H9 (cell line): Measurements from ENCODE around the gene ZNF280C. TPM values are rescaled to one million over a fixed set of nuclear protein-coding genes. Genes with fewer than 3 reads are reported as not detected.

Experiments used
- DNase-seq: peaks from one replicate; pipeline ENCODE4 v3.0.0-alpha.2; 2017
- H2AFZ ChIP-seq: one replicate; pipeline ENCODE4 v1.6.1; 2013; ENCODE audit warnings: mild to moderate bottlenecking, low read length, control low read depth, moderate library complexity
- H2AK5ac ChIP-seq: 2 replicates; pipeline ENCODE4 v1.6.1; 2013; ENCODE audit warnings: low read length, control low read depth, mixed read lengths; ENCODE audit not compliant: insufficient read length
- H2BK120ac ChIP-seq: one replicate; pipeline ENCODE4 v1.6.1; 2013; ENCODE audit warnings: low read depth, mild to moderate bottlenecking, low read length, control low read depth, inconsistent platforms; ENCODE audit not compliant: poor library complexity, severe bottlenecking
- H2BK12ac ChIP-seq: 2 replicates; pipeline ENCODE4 v1.6.1; 2013; ENCODE audit warnings: low read length, control low read depth, mixed read lengths, low read depth; ENCODE audit not compliant: insufficient read length
- H2BK15ac ChIP-seq: 2 replicates; pipeline ENCODE4 v1.6.1; 2013; ENCODE audit warnings: low read depth, low read length, control low read depth
- H2BK20ac ChIP-seq: one replicate; pipeline ENCODE4 v1.6.1; 2013; ENCODE audit warnings: low read depth, mild to moderate bottlenecking, low read length, control low read depth, inconsistent platforms; ENCODE audit not compliant: poor library complexity, severe bottlenecking
- H2BK5ac ChIP-seq: 2 replicates; pipeline ENCODE4 v1.6.1; 2013; ENCODE audit warnings: low read length, control low read depth, mixed read lengths; ENCODE audit not compliant: insufficient read length
- H3K14ac ChIP-seq: 2 replicates; pipeline ENCODE4 v1.6.1; 2013; ENCODE audit warnings: low read length, control low read depth; ENCODE audit not compliant: insufficient read depth
- H3K18ac ChIP-seq: 2 replicates; pipeline ENCODE4 v1.6.1; 2013; ENCODE audit warnings: low read depth, mild to moderate bottlenecking, mixed read lengths, low read length, control low read depth; ENCODE audit not compliant: insufficient read length
- H3K23ac ChIP-seq: 2 replicates; pipeline ENCODE4 v1.6.1; 2013; ENCODE audit warnings: low read length, control low read depth, mixed read lengths, low read depth; ENCODE audit not compliant: insufficient read length
- H3K23me2 ChIP-seq: 2 replicates; pipeline ENCODE4 v1.6.1; 2013; ENCODE audit warnings: low read depth, mild to moderate bottlenecking, mixed read lengths, low read length, control low read depth; ENCODE audit not compliant: insufficient read length, poor library complexity, severe bottlenecking
- H3K27ac ChIP-seq: 2 replicates; pipeline ENCODE4 v1.5.1; 2013; ENCODE audit warnings: low read length, control low read depth, mixed read lengths, low read depth; ENCODE audit not compliant: insufficient read length
- H3K27me3 ChIP-seq: 2 replicates; pipeline ENCODE4 v1.6.1; 2013; ENCODE audit warnings: low read length, control low read depth, inconsistent platforms; ENCODE audit not compliant: insufficient read depth
- H3K4ac ChIP-seq: 2 replicates; pipeline ENCODE4 v1.6.1; 2013; ENCODE audit warnings: low read depth, mild to moderate bottlenecking, control low read depth, inconsistent platforms, low read length, moderate library complexity
- H3K4me1 ChIP-seq: 2 replicates; pipeline ENCODE4 v1.6.1; 2013; ENCODE audit warnings: low read length, control low read depth, inconsistent platforms; ENCODE audit not compliant: insufficient read depth
- H3K4me2 ChIP-seq: 2 replicates; pipeline ENCODE4 v1.6.1; 2013; ENCODE audit warnings: low read length, control low read depth, mixed read lengths; ENCODE audit not compliant: insufficient read length, insufficient read depth
- H3K56ac ChIP-seq: 2 replicates; pipeline ENCODE4 v1.6.1; 2013; ENCODE audit warnings: low read depth, mild to moderate bottlenecking, mixed read lengths, low read length, control low read depth; ENCODE audit not compliant: insufficient read length
- H3K79me1 ChIP-seq: 2 replicates; pipeline ENCODE4 v1.6.1; 2013; ENCODE audit warnings: low read depth, mild to moderate bottlenecking, moderate library complexity, low read length, control low read depth, inconsistent platforms; ENCODE audit not compliant: insufficient read depth, poor library complexity, severe bottlenecking
- H3K79me2 ChIP-seq: 2 replicates; pipeline ENCODE4 v1.6.1; 2013; ENCODE audit warnings: low read length, control low read depth, inconsistent platforms; ENCODE audit not compliant: insufficient read depth
- H3K9ac ChIP-seq: 2 replicates; pipeline ENCODE4 v1.6.1; 2013; ENCODE audit warnings: low read length, control low read depth, mixed read lengths; ENCODE audit not compliant: insufficient read length; ENCODE audit errors: extremely low read depth
- H3K9me3 ChIP-seq: one replicate; pipeline ENCODE4 v1.6.1; 2013; ENCODE audit warnings: low read depth, low read length, inconsistent platforms; ENCODE audit not compliant: control insufficient read depth
- H3T11ph ChIP-seq: one replicate; pipeline ENCODE4 v1.6.1; 2013; ENCODE audit warnings: mild to moderate bottlenecking, low read length, control low read depth, inconsistent platforms
- H4K20me1 ChIP-seq: one replicate; pipeline ENCODE4 v1.6.1; 2013; ENCODE audit not compliant: control insufficient read depth, insufficient read length, insufficient read depth
- H4K5ac ChIP-seq: 2 replicates; pipeline ENCODE4 v1.6.1; 2013; ENCODE audit warnings: low read depth, mild to moderate bottlenecking, mixed read lengths, low read length, control low read depth; ENCODE audit not compliant: insufficient read length
- H4K8ac ChIP-seq: replicated peaks from 2 replicates; pipeline ENCODE4 v1.6.1; 2013; ENCODE audit warnings: low read length, control low read depth, mixed read lengths, low read depth; ENCODE audit not compliant: insufficient read length
- H4K91ac ChIP-seq: 2 replicates; pipeline ENCODE4 v1.6.1; 2013; ENCODE audit warnings: low read depth, mild to moderate bottlenecking, moderate library complexity, mixed read lengths, low read length, control low read depth; ENCODE audit not compliant: insufficient read length
- H3K27ac Mint-ChIP-seq, 3 experiments: 2 replicates in 2 of 3; 3 replicates in 1 of 3; pipeline ENCODE4 v1.8.0; 2020 to 2021; ENCODE audit warnings: mixed read lengths in 3 of 3, mild to moderate bottlenecking in 1 of 3, moderate library complexity in 1 of 3
- H3K27me3 Mint-ChIP-seq: 2 replicates; pipeline ENCODE4 v1.8.0; 2021; ENCODE audit warnings: low read depth, mild to moderate bottlenecking, moderate library complexity, mixed read lengths
- H3K36me3 Mint-ChIP-seq, 3 experiments: 2 replicates in 2 of 3; 3 replicates in 1 of 3; pipeline ENCODE4 v1.8.0; 2020 to 2021; ENCODE audit warnings: low read depth in 3 of 3, mixed read lengths in 3 of 3; ENCODE audit not compliant: insufficient read depth in 1 of 3
- H3K4me1 Mint-ChIP-seq, 2 experiments: 2 replicates each; pipeline ENCODE4 v1.8.0; 2020; ENCODE audit warnings: mixed read lengths in 2 of 2
- H3K4me3 Mint-ChIP-seq, 2 experiments: 2 replicates in 1 of 2; 3 replicates in 1 of 2; pipeline ENCODE4 v1.8.0; 2020 to 2021; ENCODE audit warnings: mild to moderate bottlenecking in 2 of 2, mixed read lengths in 2 of 2, moderate library complexity in 1 of 2
- H3K9me3 Mint-ChIP-seq, 2 experiments: 2 replicates in 1 of 2; 3 replicates in 1 of 2; pipeline ENCODE4 v1.8.0; 2020; ENCODE audit warnings: mild to moderate bottlenecking in 2 of 2, mixed read lengths in 2 of 2, moderate library complexity in 1 of 2
- WGBS: extraction: QIAGEN DNeasy Blood & Tissue Kit; methylation state at CpG from one replicate; pipeline ENCODE4 v1.1.7; 2013; ENCODE audit warnings: missing lambda C conversion rate, low lambda C conversion rate, mixed read lengths; ENCODE audit not compliant: insufficient read length; ENCODE audit errors: extremely low coverage; 5-methylcytosine and 5-hydroxymethylcytosine counted together
- total RNA-seq: library from RNA; stranded (reverse); gene quantifications from 2 replicates; pipeline ENCODE4 v1.2.1, GENCODE V29; 2021
- TF ChIP-seq, protein P1 (sequence below): fragments of 200-600 bp; sonication (generic); conservative IDR thresholded peaks from 3 replicates; pipeline ENCODE4 v1.8.0; 2021; ENCODE audit warnings: antibody characterized with exemption, mild to moderate bottlenecking

The ZNF280C gene
- total RNA-seq, 1 experiment from 2014 or later, result 6.6 TPM

DNA sequence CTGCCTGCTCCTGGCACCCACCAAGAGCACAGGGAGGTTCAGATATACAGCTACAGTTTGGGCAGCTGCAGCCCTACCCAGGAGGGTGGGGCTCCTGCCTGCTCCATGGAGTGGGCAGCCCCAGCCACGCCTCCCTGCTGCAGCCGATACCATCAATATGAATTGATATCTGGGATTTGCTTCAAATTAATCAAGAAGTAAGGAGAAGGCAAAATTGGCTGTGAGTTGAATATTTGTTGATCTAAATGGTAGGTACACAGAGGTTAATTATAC is 31.2 kb upstream of the ZNF280C start:
- Mint-ChIP-seq H3K9me3 (peaks cover 0 to 21% of the 10 kb centered on the region in 2 experiments; a peak in 2 of 5 replicates), H3K4me1 (no peaks in the 10 kb centered on the region), H3K27me3 (no peaks in the 10 kb centered on the region), H3K4me3 (no peak overlapping the region; a peak in 1 of 5 replicates), H3K36me3 (peaks cover 0 to 2% (median 0%) of the 10 kb centered on the region in 3 experiments; a peak in 1 of 7 replicates), H3K27ac (peak overlapping the region in 1 of 3 experiments; percentile 82; a peak in 1 of 7 replicates)
- H3K4me1 ChIP-seq, result no peaks in the 10 kb centered on the region
- no peaks in the 10 kb centered on the region for H3K79me2 ChIP-seq
- no peaks in the 10 kb centered on the region for H4K20me1 ChIP-seq
- H3K9me3 ChIP-seq, result peaks cover 12% of the 10 kb centered on the region
- no peak overlapping the region for H2BK15ac ChIP-seq
- H2BK120ac ChIP-seq, result no peak overlapping the region
- H3K18ac ChIP-seq, result no peak overlapping the region
- H3K23me2 ChIP-seq, result no peaks in the 10 kb centered on the region
- H3K79me1 ChIP-seq, result no peaks in the 10 kb centered on the region
- H3K56ac ChIP-seq, result no peak overlapping the region
- TF ChIP-seq, protein P1, sequence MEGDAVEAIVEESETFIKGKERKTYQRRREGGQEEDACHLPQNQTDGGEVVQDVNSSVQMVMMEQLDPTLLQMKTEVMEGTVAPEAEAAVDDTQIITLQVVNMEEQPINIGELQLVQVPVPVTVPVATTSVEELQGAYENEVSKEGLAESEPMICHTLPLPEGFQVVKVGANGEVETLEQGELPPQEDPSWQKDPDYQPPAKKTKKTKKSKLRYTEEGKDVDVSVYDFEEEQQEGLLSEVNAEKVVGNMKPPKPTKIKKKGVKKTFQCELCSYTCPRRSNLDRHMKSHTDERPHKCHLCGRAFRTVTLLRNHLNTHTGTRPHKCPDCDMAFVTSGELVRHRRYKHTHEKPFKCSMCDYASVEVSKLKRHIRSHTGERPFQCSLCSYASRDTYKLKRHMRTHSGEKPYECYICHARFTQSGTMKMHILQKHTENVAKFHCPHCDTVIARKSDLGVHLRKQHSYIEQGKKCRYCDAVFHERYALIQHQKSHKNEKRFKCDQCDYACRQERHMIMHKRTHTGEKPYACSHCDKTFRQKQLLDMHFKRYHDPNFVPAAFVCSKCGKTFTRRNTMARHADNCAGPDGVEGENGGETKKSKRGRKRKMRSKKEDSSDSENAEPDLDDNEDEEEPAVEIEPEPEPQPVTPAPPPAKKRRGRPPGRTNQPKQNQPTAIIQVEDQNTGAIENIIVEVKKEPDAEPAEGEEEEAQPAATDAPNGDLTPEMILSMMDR, result no peak
- H2AK5ac ChIP-seq, result no peak overlapping the region
- no peak overlapping the region for H3K9ac ChIP-seq
- no peak overlapping the region for H3K4me2 ChIP-seq
- no peak overlapping the region for H3K27ac ChIP-seq
- no peak overlapping the region for H2BK5ac ChIP-seq
- H3K14ac ChIP-seq, result no peak overlapping the region; the same call in 1 of the 2 replicates
- no peak overlapping the region for H2BK12ac ChIP-seq
- no peak overlapping the region for H3K23ac ChIP-seq
- no peak overlapping the region for H4K8ac ChIP-seq
- no peak for DNase-seq
- no peak overlapping the region for H3K4ac ChIP-seq
- no peak overlapping the region for H4K91ac ChIP-seq
- no peak overlapping the region for H4K5ac ChIP-seq
- no CpG with 5 or more reads among the region's 2 CpGs for WGBS
- H2AFZ ChIP-seq, result no peak overlapping the region
- no peak overlapping the region for H3T11ph ChIP-seq
- H3K27me3 ChIP-seq, result no peaks in the 10 kb centered on the region
- H2BK20ac ChIP-seq, result no peak overlapping the region
